Fibroblast of lung (primary cell): ENCODE measurements around the gene PBX4. TPM values are rescaled to one million over a fixed set of nuclear protein-coding genes. Genes with fewer than 3 reads are reported as not detected.

Source experiments
- DNase-seq, 2 donors: peaks; one replicate each; pipeline versions ENCODE4 v3.0.0 to v3.0.0-alpha.2; 2010; ENCODE audit warnings: low read depth in 2 of 2
- H2AFZ ChIP-seq: 2 replicates; pipeline ENCODE4 v1.5.1; 2012; ENCODE audit warnings: low read length, control low read depth, inconsistent platforms
- H3K27ac ChIP-seq: 2 replicates; pipeline ENCODE4 v1.5.1; 2011; ENCODE audit warnings: low read length, control low read depth; ENCODE audit not compliant: insufficient read depth
- H3K27me3 ChIP-seq: 2 replicates; pipeline ENCODE4 v1.5.1; 2011; ENCODE audit warnings: mild to moderate bottlenecking, low read length; ENCODE audit not compliant: control insufficient read depth, insufficient read depth
- H3K36me3 ChIP-seq: 2 replicates; pipeline ENCODE4 v1.5.1; 2011; ENCODE audit warnings: low read length; ENCODE audit not compliant: control insufficient read depth, insufficient read depth
- H3K4me1 ChIP-seq: 2 replicates; pipeline ENCODE4 v1.5.1; 2011; ENCODE audit warnings: low read length; ENCODE audit not compliant: control insufficient read depth, insufficient read depth; ENCODE audit errors: extremely low read depth
- H3K4me2 ChIP-seq: 2 replicates; pipeline ENCODE4 v1.5.1; 2011; ENCODE audit warnings: low read length, control low read depth; ENCODE audit not compliant: insufficient read depth; ENCODE audit errors: extremely low read depth
- H3K4me3 ChIP-seq, 4 experiments: fragments of 200-600 bp in 1 of 4; sonication (generic) in 1 of 4; replicated peaks in 1 of 4; 2 replicates each; pipeline ENCODE4 v1.5.1; 2011 to 2016; ENCODE audit warnings: low read length in 4 of 4, low read depth in 3 of 4, mild to moderate bottlenecking in 3 of 4, control low read depth in 2 of 4, inconsistent platforms in 1 of 4, mixed read lengths in 1 of 4; ENCODE audit not compliant: insufficient read depth in 1 of 4; ENCODE audit errors: control extremely low read depth in 1 of 4
- H3K79me2 ChIP-seq: 2 replicates; pipeline ENCODE4 v1.5.1; 2012; ENCODE audit warnings: mild to moderate bottlenecking, low read length, inconsistent platforms; ENCODE audit not compliant: control insufficient read depth, insufficient read depth
- H3K9ac ChIP-seq: 2 replicates; pipeline ENCODE4 v1.5.1; 2011; ENCODE audit warnings: mild to moderate bottlenecking, low read length, control low read depth; ENCODE audit not compliant: insufficient read depth
- H3K9me3 ChIP-seq: 2 replicates; pipeline ENCODE4 v1.5.1; 2012; ENCODE audit warnings: low read depth, low read length; ENCODE audit not compliant: control insufficient read depth, insufficient read depth
- H4K20me1 ChIP-seq: 2 replicates; pipeline ENCODE4 v1.5.1; 2011; ENCODE audit warnings: low read length; ENCODE audit not compliant: control insufficient read depth, insufficient read depth; ENCODE audit errors: extremely low read depth
- CTCF ChIP-seq, 2 donors: IDR thresholded peaks in 1 of 2; conservative IDR thresholded peaks in 1 of 2; 1 replicate in 1 of 2; 2 replicates in 1 of 2; pipeline ENCODE4 v1.5.1; 2011 to 2012; ENCODE audit warnings: low read length in 2 of 2, control low read depth in 1 of 2, inconsistent platforms in 1 of 2, low read depth in 1 of 2, mild to moderate bottlenecking in 1 of 2
- EZH2 ChIP-seq: IDR thresholded peaks from 2 replicates; pipeline ENCODE4 v1.5.1; 2012; ENCODE audit warnings: low read length, control low read depth, mild to moderate bottlenecking; ENCODE audit errors: missing control alignments
- polyA plus RNA-seq, 2 donors: library from polyadenylated mRNA; depleted of rRNA in 1 of 2; stranded (reverse) in 1 of 2; unstranded in 1 of 2; fragments of >200 nt; gene quantifications; 2 replicates each; pipeline ENCODE4 v1.2.1, GENCODE V29; 2011 to 2012; ENCODE audit warnings: missing spikeins in 1 of 2
- total RNA-seq: library from RNA; depleted of rRNA; stranded (reverse); fragments of >200 nt; gene quantifications from 2 replicates; pipeline ENCODE4 v1.2.1, GENCODE V29; 2014

PBX4 gene
- total and polyA plus RNA-seq, 2 donors (not counting 1 experiment from before 2014, with no cell fraction given) = 0.39 to 1.7 TPM

DNA sequence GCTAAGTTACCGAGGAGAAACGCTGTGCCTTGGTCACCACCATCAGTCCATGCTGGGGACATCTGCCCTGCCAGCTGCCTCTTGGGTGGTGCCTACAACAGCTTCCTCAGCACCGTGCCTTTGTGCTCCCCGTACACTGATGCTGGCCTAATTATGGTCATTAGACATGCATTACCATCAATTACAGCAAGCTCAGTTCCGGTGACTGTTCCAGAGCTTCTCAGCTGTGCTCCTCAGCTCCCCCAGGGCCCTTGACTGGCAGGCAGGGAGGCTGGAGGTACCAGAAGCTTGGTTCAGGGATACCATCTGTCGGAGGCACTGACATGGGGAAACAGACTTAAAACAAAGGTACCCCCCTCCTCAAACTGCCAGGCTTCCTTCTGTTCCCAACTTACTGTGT is 40.2 kb downstream of the PBX4 start:
- H3K27ac ChIP-seq = no peak overlapping the region
- H3K27me3 ChIP-seq = no peaks in the 10 kb centered on the region
- no peak for DNase-seq
- H3K79me2 ChIP-seq = no peaks in the 10 kb centered on the region
- no peak overlapping the region for H2AFZ ChIP-seq
- H3K9ac ChIP-seq = no peak overlapping the region
- H4K20me1 ChIP-seq = no peaks in the 10 kb centered on the region
- H3K36me3 ChIP-seq = no peaks in the 10 kb centered on the region
- no peak overlapping the region for H3K4me3 ChIP-seq
- H3K4me1 ChIP-seq = no peaks in the 10 kb centered on the region
- TF ChIP-seq CTCF (conservative IDR thresholded peaks at IDR 0.05 in 1 of 2, IDR thresholded peaks at IDR 0.05 in 1 of 2; ENCODE audit: low read depth in 1 of 2, low read length in 2 of 2) (no peak), EZH2 (no peak)
- no peaks in the 10 kb centered on the region for H3K9me3 ChIP-seq
- H3K4me2 ChIP-seq = no peak overlapping the region

DNA sequence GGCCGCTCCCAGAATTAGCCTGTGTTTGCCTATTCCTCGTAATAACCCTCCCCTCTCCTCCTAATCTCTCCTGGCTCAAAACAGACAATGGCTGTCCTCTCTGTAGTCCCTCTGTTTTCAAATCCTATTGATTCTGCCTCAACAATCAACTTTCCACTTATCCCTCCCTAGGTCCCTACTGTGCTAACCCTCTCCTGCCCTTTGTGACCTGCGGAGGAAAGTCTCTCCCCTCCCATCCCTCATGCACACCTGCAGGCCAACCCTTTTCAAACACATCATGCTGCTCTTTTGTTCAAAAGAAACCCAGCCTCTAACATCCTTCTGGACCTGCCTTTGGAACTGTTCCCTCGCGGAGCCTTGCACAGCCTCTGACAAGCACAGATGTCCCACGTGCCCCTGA is 43.1 kb downstream of the PBX4 start:
- Histone ChIP-seq H4K20me1 (no peaks in the 10 kb centered on the region), H3K27ac (no peak overlapping the region), H3K79me2 (no peaks in the 10 kb centered on the region), H2AFZ (no peak overlapping the region), H3K27me3 (no peaks in the 10 kb centered on the region), H3K9ac (no peak overlapping the region), H3K4me2 (no peak overlapping the region), H3K36me3 (no peaks in the 10 kb centered on the region), H3K4me3 (no peak overlapping the region), H3K9me3 (no peaks in the 10 kb centered on the region), H3K4me1 (no peaks in the 10 kb centered on the region)
- TF ChIP-seq CTCF (conservative IDR thresholded peaks at IDR 0.05 in 1 of 2, IDR thresholded peaks at IDR 0.05 in 1 of 2; ENCODE audit: low read depth in 1 of 2, low read length in 2 of 2) (no peak), EZH2 (no peak)
- no peak for DNase-seq

DNA sequence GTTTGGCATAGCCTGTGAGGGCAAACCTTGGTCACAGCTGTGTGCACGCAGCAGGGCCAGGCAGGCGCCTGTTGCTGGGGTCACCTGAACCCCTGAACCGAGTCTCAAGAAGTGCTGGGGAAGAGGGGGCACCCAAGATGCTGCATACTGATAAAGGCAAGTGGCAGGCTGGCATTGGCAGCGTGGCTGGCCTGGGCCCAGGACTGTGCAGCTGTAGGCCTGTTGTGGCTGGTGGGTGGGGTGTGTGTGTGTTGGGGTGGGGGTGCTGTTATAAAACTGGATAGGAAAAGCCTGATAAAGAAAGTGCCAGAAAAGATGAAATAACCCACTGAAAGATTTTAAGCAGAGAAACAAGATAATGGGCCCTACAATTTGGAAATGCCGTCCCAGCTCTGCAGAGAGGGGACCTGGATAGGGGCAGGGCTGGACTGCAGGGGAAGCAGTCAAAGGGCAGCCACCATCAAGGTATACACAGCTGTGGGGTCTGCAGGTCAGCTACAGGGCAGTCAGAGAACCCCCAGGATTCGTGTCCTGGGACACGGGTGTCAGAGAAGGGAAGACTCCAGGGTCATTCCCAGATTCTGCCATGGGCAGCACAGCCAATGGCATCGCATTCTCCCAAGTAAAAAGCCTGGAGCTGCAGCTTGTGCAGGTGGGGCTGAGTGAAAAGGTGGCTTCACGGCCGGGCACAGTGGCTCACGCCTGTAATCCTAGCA is 47.3 kb downstream of the PBX4 start:
- H2AFZ ChIP-seq = no peak overlapping the region
- H3K9ac ChIP-seq = no peak overlapping the region
- no peaks in the 10 kb centered on the region for H4K20me1 ChIP-seq
- no peaks in the 10 kb centered on the region for H3K4me1 ChIP-seq
- no peak overlapping the region for H3K27ac ChIP-seq
- no peaks in the 10 kb centered on the region for H3K79me2 ChIP-seq
- no peak overlapping the region for H3K4me3 ChIP-seq
- H3K27me3 ChIP-seq = no peaks in the 10 kb centered on the region
- DNase-seq = no peak
- TF ChIP-seq EZH2 = no peak
- TF ChIP-seq CTCF (conservative IDR thresholded peaks at IDR 0.05 in 1 of 2, IDR thresholded peaks at IDR 0.05 in 1 of 2; ENCODE audit: low read depth in 1 of 2, low read length in 2 of 2) = no peak
- H3K36me3 ChIP-seq = peaks cover 2% of the 10 kb centered on the region
- no peak overlapping the region for H3K4me2 ChIP-seq
- no peaks in the 10 kb centered on the region for H3K9me3 ChIP-seq
